Kidney (tissue), 14 donors: ENCODE data around the gene APOBEC3A. TPM values are rescaled to one million over a fixed set of nuclear protein-coding genes. Genes with fewer than 3 reads are reported as not detected.
A peak's percentile ranks its signal among the peaks of the same experiment; 100 is the strongest.
"Not testable (repeated sequence)": the region's sequence is repeated elsewhere in the genome, so short reads cannot be mapped to it uniquely, and the experiment has no call there.

Experiments used
- DNase-seq, 5 donors: peaks; one replicate each; pipeline ENCODE4 v3.0.0-alpha.2; 2013 to 2020
- FAIRE-seq: peaks from 2 replicates; lab custom pipeline; 2012; peaks lifted over from hg19 to GRCh38; lab: Jason Lieb, UNC
- H3K27ac ChIP-seq, 2 donors: one replicate each; pipeline ENCODE4 v1.7.0; 2013; ENCODE audit warnings: low read depth in 2 of 2, low read length in 2 of 2, inconsistent platforms in 1 of 2
- H3K27me3 ChIP-seq: one replicate; pipeline ENCODE4 v1.7.1; 2013; ENCODE audit warnings: low read length, inconsistent platforms; ENCODE audit not compliant: control insufficient read depth, insufficient read depth
- H3K36me3 ChIP-seq, 3 donors: one replicate each; pipeline versions ENCODE4 v1.7.0 to v1.7.1; 2013; ENCODE audit warnings: low read length in 3 of 3, control low read depth in 1 of 3, inconsistent platforms in 1 of 3; ENCODE audit not compliant: insufficient read depth in 3 of 3, control insufficient read depth in 2 of 3
- H3K4me1 ChIP-seq, 3 donors: one replicate each; pipeline versions ENCODE4 v1.7.0 to v1.7.1; 2013; ENCODE audit warnings: low read length in 3 of 3, inconsistent platforms in 1 of 3, low read depth in 1 of 3; ENCODE audit not compliant: control insufficient read depth in 2 of 3, insufficient read depth in 2 of 3
- H3K4me3 ChIP-seq, 3 donors: one replicate each; pipeline versions ENCODE4 v1.7.0 to v1.8.1; 2013; ENCODE audit warnings: low read length in 3 of 3, control low read depth in 1 of 3, inconsistent platforms in 1 of 3
- H3K9ac ChIP-seq, 3 donors: one replicate each; pipeline versions ENCODE4 v1.7.0 to v1.7.1; 2013; ENCODE audit warnings: low read length in 3 of 3, control low read depth in 1 of 3, inconsistent platforms in 1 of 3
- H3K9me3 ChIP-seq, 3 donors: one replicate each; pipeline versions ENCODE4 v1.7.0 to v1.7.1; 2013; ENCODE audit warnings: low read length in 3 of 3, control low read depth in 1 of 3, inconsistent platforms in 1 of 3; ENCODE audit not compliant: control insufficient read depth in 2 of 3, insufficient read depth in 1 of 3
- intact Hi-C: fragments of 100-400 bp; cut with DNase I; formaldehyde crosslinking; loops from one replicate; pipeline ENCODE4 v1.11.1; 2022
- polyA plus RNA-seq: library from polyadenylated mRNA; stranded (reverse); fragments of 350-450 nt; fragmentation: Illumina TruSeq; extraction: RNeasy Lipid Tissue Mini Kit (QIAGEN cat#74804); gene quantifications from one replicate; pipeline ENCODE4 v1.2.3, GENCODE V29; 2014; ENCODE audit warnings: low read depth, low replicate concordance; ENCODE audit not compliant: insufficient read depth
- total RNA-seq: library from RNA; stranded (reverse); fragmentation: NEBNext Ultra II Directional; extraction: Animal tissue kit (Norgen Biotek cat#: 25700); gene quantifications from one replicate; pipeline ENCODE4 v1.2.1, GENCODE V29; 2021
- TF ChIP-seq, protein P1 (sequence below): IDR thresholded peaks from 3 replicates; pipeline ENCODE4 v1.5.1; 2012; ENCODE audit warnings: mild to moderate bottlenecking, moderate library complexity, borderline replicate concordance; ENCODE audit not compliant: insufficient read depth; ENCODE audit errors: extremely low read depth
- donor health status: control.
- donor health status: control.
- donor health status: control.
- donor health status: control.
- donor health status: control.
- donor health status: DM: yes; HTN: yes; CAD: no.
- donor health status: Normal renal cell carcinoma (clear cell type).

Gene APOBEC3A
- total and polyA plus RNA-seq, 2 donors from 2014 or later = 1.2 TPM; not detected in 1

DNA sequence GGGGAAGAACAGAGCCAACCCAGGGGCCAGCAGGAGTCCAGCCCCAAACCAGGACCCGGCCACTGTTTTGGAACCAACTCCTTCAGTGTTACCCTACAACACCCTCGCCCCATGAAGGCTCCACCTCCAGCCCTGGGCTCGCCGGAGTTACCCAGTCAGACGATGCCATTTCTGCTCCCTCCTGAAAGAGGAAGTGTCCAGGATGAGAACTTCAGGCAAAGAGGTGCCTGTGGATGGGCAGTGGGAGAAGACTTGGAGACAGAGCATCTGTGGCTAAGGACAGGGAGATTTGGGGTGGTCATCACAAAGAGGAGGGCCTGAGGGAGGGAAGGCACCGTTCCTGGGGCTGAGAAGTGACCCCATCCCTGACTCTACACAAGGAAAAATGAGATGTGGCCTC is 38.7 kb downstream of the APOBEC3A start:
- DNase-seq (peak in 1 of 5 donors; percentile 41), FAIRE-seq (no peak)
- TF ChIP-seq, protein P1, sequence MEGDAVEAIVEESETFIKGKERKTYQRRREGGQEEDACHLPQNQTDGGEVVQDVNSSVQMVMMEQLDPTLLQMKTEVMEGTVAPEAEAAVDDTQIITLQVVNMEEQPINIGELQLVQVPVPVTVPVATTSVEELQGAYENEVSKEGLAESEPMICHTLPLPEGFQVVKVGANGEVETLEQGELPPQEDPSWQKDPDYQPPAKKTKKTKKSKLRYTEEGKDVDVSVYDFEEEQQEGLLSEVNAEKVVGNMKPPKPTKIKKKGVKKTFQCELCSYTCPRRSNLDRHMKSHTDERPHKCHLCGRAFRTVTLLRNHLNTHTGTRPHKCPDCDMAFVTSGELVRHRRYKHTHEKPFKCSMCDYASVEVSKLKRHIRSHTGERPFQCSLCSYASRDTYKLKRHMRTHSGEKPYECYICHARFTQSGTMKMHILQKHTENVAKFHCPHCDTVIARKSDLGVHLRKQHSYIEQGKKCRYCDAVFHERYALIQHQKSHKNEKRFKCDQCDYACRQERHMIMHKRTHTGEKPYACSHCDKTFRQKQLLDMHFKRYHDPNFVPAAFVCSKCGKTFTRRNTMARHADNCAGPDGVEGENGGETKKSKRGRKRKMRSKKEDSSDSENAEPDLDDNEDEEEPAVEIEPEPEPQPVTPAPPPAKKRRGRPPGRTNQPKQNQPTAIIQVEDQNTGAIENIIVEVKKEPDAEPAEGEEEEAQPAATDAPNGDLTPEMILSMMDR = no peak
- intact Hi-C loops = no loop called here
- no peaks in the 10 kb centered on the region for H3K9me3 ChIP-seq
- H3K9ac ChIP-seq = no peak overlapping the region
- no peaks in the 10 kb centered on the region for H3K36me3 ChIP-seq
- no peak overlapping the region for H3K27ac ChIP-seq
- no peaks in the 10 kb centered on the region for H3K27me3 ChIP-seq
- H3K4me1 ChIP-seq = no peaks in the 10 kb centered on the region
- H3K4me3 ChIP-seq = no peak overlapping the region

- Histone ChIP-seq H3K4me1 (no peaks in the 10 kb centered on the region), H3K4me3 (no peak overlapping the region), H3K27ac (no peak overlapping the region), H3K9me3 (no peaks in the 10 kb centered on the region), H3K36me3 (no peaks in the 10 kb centered on the region), H3K9ac (no peak overlapping the region), H3K27me3 (no peaks in the 10 kb centered on the region)
- FAIRE-seq (no peak), DNase-seq (no peak)
- TF ChIP-seq, protein P1 = no peak
- intact Hi-C loops = no loop called here
Observed at GRCh38 chr22:38997518-38997917, 40.1 kb downstream of the APOBEC3A start.

DNA sequence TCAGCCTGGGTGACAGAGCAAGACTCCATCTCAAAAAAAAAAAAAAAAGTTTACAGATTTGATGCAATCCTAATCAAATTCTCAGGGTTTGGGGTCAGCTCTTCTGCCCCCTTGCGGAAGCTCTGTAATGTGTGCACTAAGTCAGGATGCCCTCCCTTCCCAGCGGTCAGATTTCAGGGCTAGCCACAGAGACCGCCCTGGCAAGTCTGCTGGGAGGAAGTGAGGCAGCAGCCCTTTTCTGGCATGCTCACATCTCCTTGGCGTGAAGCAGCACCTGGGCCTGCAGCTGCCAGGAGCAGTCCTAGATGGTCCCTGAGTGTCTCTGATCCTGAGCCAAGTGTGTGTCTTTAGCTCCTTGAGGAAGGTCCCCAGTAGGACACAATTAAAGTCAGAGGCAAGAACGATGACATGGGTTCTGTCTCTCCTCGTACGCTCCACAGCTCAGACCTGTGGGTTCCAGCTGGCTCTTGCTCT is 45.8 kb downstream of the APOBEC3A start:
- H3K9me3 ChIP-seq = no peaks in the 10 kb centered on the region
- H3K9ac ChIP-seq = no peak overlapping the region
- TF ChIP-seq, protein P1 = peak; percentile 76
- no peak overlapping the region for H3K27ac ChIP-seq
- FAIRE-seq (no peak), DNase-seq (peak; percentile 79 to 92 (median 89))
- H3K4me1 ChIP-seq = no peaks in the 10 kb centered on the region
- no peak overlapping the region for H3K4me3 ChIP-seq
- no peaks in the 10 kb centered on the region for H3K27me3 ChIP-seq
- no peaks in the 10 kb centered on the region for H3K36me3 ChIP-seq
- intact Hi-C loops = loop anchor here (10.0 kb wide), 1 partner anchor 138 kb away; no protein-coding TSS in a partner anchor

GRCh38 chr22:39007177-39007576 is 49.8 kb downstream of the APOBEC3A start:
- Histone ChIP-seq H3K4me1 (no peaks in the 10 kb centered on the region), H3K27me3 (no peaks in the 10 kb centered on the region), H3K9ac (no peak overlapping the region), H3K36me3 (no peaks in the 10 kb centered on the region), H3K27ac (no peak overlapping the region), H3K9me3 (no peaks in the 10 kb centered on the region), H3K4me3 (no peak overlapping the region)
- FAIRE-seq = no peak
- no peak for DNase-seq
- intact Hi-C loops = loop anchor here (10.0 kb wide), 1 partner anchor 142 kb away; no protein-coding TSS in a partner anchor
- TF ChIP-seq, protein P1 = no peak

DNA sequence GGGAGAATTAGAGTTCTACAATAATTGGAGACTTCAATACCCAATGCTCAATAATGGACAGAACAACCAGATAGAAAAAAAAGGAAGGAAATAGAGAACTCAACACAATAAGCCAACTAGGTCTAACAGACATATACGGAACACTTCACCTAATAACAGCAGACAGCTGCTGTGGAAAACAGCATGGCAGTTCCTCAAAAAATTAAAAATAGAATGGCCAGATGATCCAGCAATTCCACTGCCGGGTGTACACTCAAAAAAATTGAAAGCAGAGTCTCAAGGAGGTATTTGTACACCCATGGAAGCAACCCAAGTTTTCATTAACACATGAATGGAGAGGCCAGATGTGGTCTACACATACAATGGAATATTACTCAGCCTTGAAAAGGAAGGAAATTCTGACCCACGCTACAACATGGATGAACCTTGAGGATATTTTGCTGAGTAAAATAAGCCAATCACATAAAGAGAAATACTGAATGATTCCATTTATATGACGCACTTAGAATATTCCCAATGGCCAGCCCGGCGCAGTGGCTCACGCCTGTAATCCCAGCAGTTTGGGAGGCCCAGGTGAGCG is 51.0 kb downstream of the APOBEC3A start:
- FAIRE-seq, H3K27me3 ChIP-seq, H3K9ac ChIP-seq, H3K9me3 ChIP-seq, H3K4me3 ChIP-seq, DNase-seq, H3K27ac ChIP-seq, H3K36me3 ChIP-seq, H3K4me1 ChIP-seq: not testable (repeated sequence)
- intact Hi-C loops = loop anchor here (10.0 kb wide), 1 partner anchor 144 kb away; no protein-coding TSS in a partner anchor
